ENCODE results near the gene SERPINF2.
"Not testable (repeated sequence)": the region's sequence is repeated elsewhere in the genome, so short reads cannot be mapped to it uniquely, and the experiment has no call there.

SERPINF2 gene

DNA sequence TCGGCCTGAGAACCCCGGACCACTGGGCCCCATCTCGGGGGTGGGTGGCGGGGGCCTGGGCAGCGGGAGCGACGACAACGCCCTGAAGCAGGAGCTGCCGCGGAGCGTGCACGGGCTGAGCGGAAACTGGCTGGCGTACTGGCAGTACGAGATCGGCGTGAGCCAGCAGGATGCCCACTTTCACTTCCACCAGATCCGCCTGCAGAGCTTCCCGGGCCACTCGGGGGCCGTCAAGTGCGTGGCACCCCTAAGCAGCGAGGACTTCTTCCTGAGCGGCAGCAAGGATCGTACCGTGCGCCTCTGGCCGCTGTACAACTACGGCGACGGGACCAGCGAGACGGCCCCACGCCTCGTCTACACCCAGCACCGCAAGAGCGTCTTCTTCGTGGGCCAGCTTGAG lies 8.9 kb upstream of the SERPINF2 start:
- DNase-seq = no peak

DNA sequence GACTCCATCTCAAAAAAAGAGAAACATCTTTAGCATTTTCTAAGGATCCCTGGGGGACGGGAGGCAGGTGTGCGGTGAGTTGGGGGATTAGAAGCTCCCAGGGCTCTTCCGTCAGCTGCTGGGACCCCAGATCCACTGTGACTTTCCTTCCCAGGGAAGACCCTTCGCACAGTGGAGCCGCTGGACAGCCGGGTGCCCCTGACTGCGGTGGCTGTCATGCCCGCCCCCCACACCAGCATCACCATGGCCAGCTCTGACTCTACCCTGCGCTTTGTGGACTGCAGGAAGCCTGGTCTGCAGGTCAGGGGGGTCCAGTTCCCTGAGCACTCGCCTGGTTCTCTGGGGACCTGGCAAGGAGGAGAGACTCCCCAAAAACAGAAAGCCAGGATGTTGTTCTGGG lies 7.3 kb upstream of the SERPINF2 start:
- DNase-seq = no peak

GRCh38 chr17:1735834-1736347 lies 6.8 kb upstream of the SERPINF2 start:
- no peak for DNase-seq

GRCh38 chr17:1736348-1737281 lies 6.1 kb upstream of the SERPINF2 start:
- peak in 14 of 56 donors; percentile 8 to 57 (median 20) for DNase-seq

GRCh38 chr17:1737531-1738291 lies 5.0 kb upstream of the SERPINF2 start:
- DNase-seq = no peak

GRCh38 chr17:1741899-1742298 lies 772 bp upstream of the SERPINF2 start:
- DNase-seq = not testable (repeated sequence)

- no peak for DNase-seq
Measured at GRCh38 chr17:1743088-1743439, 393 bp downstream of the SERPINF2 start.

- DNase-seq = no peak
Measured at GRCh38 chr17:1744551-1745512, 2.2 kb downstream of the SERPINF2 start.

DNA sequence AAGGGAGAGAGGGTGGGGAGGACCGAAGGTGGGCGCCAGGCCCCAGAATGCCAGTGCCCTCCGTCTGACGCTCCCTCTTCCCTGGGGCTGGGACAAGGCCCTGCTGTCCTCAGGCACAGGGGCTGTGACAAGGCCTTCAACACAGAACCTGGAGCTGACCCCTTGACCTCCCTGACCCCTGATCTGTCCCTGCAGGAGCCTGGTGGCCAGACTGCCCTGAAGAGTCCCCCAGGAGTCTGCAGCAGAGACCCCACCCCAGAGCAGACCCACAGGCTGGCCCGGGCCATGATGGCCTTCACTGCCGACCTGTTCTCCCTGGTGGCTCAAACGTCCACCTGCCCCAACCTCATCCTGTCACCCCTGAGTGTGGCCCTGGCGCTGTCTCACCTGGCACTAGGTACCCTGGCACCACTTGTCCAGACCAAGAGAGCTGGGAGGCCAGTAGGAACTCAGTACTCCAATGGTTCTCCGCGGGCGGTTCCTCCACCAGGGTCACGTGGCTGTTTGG lies 2.9 kb downstream of the SERPINF2 start:
- DNase-seq = no peak

GRCh38 chr17:1746975-1747543 lies 4.4 kb downstream of the SERPINF2 start:
- no peak for DNase-seq

- no peak for DNase-seq
Measured at GRCh38 chr17:1750628-1751027, 8.0 kb downstream of the SERPINF2 start.

- peak in 1 of 56 donors; percentile 9 for DNase-seq
Measured at GRCh38 chr17:1752425-1753262, 10.0 kb downstream of the SERPINF2 start.

- DNase-seq = peak in 1 of 56 donors; percentile 24
Measured at GRCh38 chr17:1753767-1754429, 11.2 kb downstream of the SERPINF2 start.

DNA sequence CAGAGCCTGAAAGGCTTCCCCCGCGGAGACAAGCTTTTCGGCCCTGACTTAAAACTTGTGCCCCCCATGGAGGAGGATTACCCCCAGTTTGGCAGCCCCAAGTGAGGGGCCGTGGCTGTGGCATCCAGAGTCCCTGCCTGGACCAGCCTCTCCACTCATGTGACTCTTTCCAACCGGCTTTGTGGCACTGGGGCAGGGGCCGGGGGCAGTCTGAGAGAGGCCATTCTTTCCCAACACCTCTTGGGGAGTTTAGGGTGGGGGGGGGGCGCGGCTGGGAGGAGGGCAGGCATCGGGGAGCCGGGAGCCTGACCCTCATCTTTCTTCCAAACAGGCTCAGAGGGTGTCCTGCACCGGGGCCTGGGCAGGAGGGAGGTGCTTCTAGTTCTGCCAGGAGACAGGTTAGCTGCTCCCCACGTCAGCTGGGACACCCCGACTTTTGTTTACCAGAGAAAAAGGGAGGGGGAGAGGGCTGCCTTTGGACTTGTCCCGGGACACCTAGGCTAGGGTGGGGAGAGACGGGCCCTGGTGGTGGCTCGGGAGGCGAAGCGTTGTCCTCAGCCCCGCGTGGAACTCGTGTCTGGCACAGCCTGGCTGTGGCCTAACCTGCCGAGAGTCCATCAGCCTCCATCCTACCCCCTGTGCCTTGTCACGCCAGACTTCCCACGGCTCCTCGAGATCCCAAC lies 11.9 kb downstream of the SERPINF2 start:
- no peak for DNase-seq

DNA sequence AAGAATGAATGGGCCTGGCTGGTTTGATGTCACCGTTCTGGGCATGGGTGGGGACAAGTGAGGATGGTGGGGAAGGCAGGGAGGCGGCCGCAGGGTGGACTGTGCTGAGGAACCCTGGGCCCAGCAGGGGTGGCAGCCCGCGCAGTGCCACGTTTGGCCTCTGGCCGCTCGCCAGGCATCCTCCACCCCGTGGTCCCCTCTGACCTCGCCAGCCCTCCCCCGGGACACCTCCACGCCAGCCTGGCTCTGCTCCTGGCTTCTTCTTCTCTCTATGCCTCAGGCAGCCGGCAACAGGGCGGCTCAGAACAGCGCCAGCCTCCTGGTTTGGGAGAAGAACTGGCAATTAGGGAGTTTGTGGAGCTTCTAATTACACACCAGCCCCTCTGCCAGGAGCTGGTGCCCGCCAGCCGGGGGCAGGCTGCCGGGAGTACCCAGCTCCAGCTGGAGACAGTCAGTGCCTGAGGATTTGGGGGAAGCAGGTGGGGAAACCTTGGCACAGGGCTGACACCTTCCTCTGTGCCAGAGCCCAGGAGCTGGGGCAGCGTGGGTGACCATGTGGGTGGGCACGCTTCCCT lies 12.7 kb downstream of the SERPINF2 start:
- peak in 2 of 56 donors; percentile 9 to 21 for DNase-seq

GRCh38 chr17:1755827-1756262 lies 13.2 kb downstream of the SERPINF2 start:
- DNase-seq = no peak

- DNase-seq = peak in 2 of 56 donors; percentile 17 to 21
Measured at GRCh38 chr17:1758807-1759206, 16.1 kb downstream of the SERPINF2 start.

- no peak for DNase-seq
Measured at GRCh38 chr17:1759529-1759928, 16.9 kb downstream of the SERPINF2 start.

All from nucleus accumbens (tissue), 56 donors.